ENCODE measurements around the gene PAFAH1B2.

- TF ChIP-seq, protein P1, sequence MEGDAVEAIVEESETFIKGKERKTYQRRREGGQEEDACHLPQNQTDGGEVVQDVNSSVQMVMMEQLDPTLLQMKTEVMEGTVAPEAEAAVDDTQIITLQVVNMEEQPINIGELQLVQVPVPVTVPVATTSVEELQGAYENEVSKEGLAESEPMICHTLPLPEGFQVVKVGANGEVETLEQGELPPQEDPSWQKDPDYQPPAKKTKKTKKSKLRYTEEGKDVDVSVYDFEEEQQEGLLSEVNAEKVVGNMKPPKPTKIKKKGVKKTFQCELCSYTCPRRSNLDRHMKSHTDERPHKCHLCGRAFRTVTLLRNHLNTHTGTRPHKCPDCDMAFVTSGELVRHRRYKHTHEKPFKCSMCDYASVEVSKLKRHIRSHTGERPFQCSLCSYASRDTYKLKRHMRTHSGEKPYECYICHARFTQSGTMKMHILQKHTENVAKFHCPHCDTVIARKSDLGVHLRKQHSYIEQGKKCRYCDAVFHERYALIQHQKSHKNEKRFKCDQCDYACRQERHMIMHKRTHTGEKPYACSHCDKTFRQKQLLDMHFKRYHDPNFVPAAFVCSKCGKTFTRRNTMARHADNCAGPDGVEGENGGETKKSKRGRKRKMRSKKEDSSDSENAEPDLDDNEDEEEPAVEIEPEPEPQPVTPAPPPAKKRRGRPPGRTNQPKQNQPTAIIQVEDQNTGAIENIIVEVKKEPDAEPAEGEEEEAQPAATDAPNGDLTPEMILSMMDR (IDR thresholded peaks at IDR 0.05) = no peak
- no peak for TF ChIP-seq EZH2 (IDR thresholded peaks at IDR 0.05)
Measured at GRCh38 chr11:117099696-117100095, 44.4 kb upstream of the PAFAH1B2 start.
